ENCODE results near the gene ATP6V1G2. TPM values are rescaled to one million over a fixed set of nuclear protein-coding genes. Genes with fewer than 3 reads are reported as not detected.

Gene ATP6V1G2
- polyA plus RNA-seq, 1 donor (not counting 4 experiments of a cell fraction or from before 2014, with no cell fraction given): 1.3 TPM

- Histone ChIP-seq H3K9ac (ENCODE audit: control insufficient read depth, extremely low read depth, insufficient read depth, low read length) (no peak overlapping the region), H3K4me2 (ENCODE audit: control insufficient read depth, extremely low read depth, insufficient read depth, low read depth, low read length) (no peak overlapping the region), H3K79me2 (ENCODE audit: control insufficient read depth, insufficient read depth, low read length) (no peaks in the 10 kb centered on the region), H3K9me3 (ENCODE audit: control insufficient read depth, low read depth, low read length) (no peaks in the 10 kb centered on the region), H3K27ac (ENCODE audit: control insufficient read depth, insufficient read depth, low read length) (no peak overlapping the region), H3K36me3 (ENCODE audit: control insufficient read depth in 2 of 2, extremely low read depth in 1 of 2, insufficient read depth in 2 of 2, low read length in 2 of 2) (no peaks in the 10 kb centered on the region), H3K9me1 (ENCODE audit: control insufficient read depth, extremely low read depth, insufficient read depth, low read length) (no peaks in the 10 kb centered on the region), H3K4me3 (ENCODE audit: control insufficient read depth in 2 of 3, extremely low read depth in 1 of 3, insufficient read depth in 2 of 3, low read depth in 1 of 3, low read length in 3 of 3) (no peak overlapping the region), H2AFZ (ENCODE audit: control insufficient read depth, low read length) (no peak overlapping the region), H3K4me1 (ENCODE audit: control insufficient read depth, extremely low read depth, insufficient read depth, low read length) (peaks cover 19% of the 10 kb centered on the region), H3K27me3 (ENCODE audit: control insufficient read depth, extremely low read depth, insufficient read depth, low read length) (no peaks in the 10 kb centered on the region), H4K20me1 (ENCODE audit: control insufficient read depth, extremely low read depth, insufficient read depth, low read length) (no peaks in the 10 kb centered on the region)
- TF ChIP-seq CTCF (optimal IDR thresholded peaks at IDR 0.05 in 1 of 3, IDR thresholded peaks at IDR 0.05 in 1 of 3, conservative IDR thresholded peaks at IDR 0.05 in 1 of 3; ENCODE audit: extremely low read depth in 1 of 3, insufficient read depth in 2 of 3, low read length in 3 of 3) (no peak), EZH2 (IDR thresholded peaks at IDR 0.05; ENCODE audit: low read length) (no peak)
- dilution Hi-C loops (cut with MboI; ENCODE audit: extremely low pct_ligation_motif_present, low sequenced_read_pairs): no loop called here
- FAIRE-seq: no peak
- DNase-seq (ENCODE audit: low read depth, low spot score): no peak
These were observed 28.0 kb upstream of the ATP6V1G2 start for GRCh38 chr6:31574106-31575061.

GRCh38 chr6:31573239-31574105, 27.1 kb upstream of the ATP6V1G2 start:
- Histone ChIP-seq H3K9me1 (ENCODE audit: control insufficient read depth, extremely low read depth, insufficient read depth, low read length) (no peaks in the 10 kb centered on the region), H3K36me3 (ENCODE audit: control insufficient read depth in 2 of 2, extremely low read depth in 1 of 2, insufficient read depth in 2 of 2, low read length in 2 of 2) (no peaks in the 10 kb centered on the region), H3K4me2 (ENCODE audit: control insufficient read depth, extremely low read depth, insufficient read depth, low read depth, low read length) (no peak overlapping the region), H3K27ac (ENCODE audit: control insufficient read depth, insufficient read depth, low read length) (no peak overlapping the region), H3K27me3 (ENCODE audit: control insufficient read depth, extremely low read depth, insufficient read depth, low read length) (no peaks in the 10 kb centered on the region), H3K9ac (ENCODE audit: control insufficient read depth, extremely low read depth, insufficient read depth, low read length) (no peak overlapping the region), H3K9me3 (ENCODE audit: control insufficient read depth, low read depth, low read length) (no peaks in the 10 kb centered on the region), H3K4me3 (ENCODE audit: control insufficient read depth in 2 of 3, extremely low read depth in 1 of 3, insufficient read depth in 2 of 3, low read depth in 1 of 3, low read length in 3 of 3) (no peak overlapping the region), H4K20me1 (ENCODE audit: control insufficient read depth, extremely low read depth, insufficient read depth, low read length) (no peaks in the 10 kb centered on the region), H2AFZ (ENCODE audit: control insufficient read depth, low read length) (no peak overlapping the region), H3K79me2 (ENCODE audit: control insufficient read depth, insufficient read depth, low read length) (no peaks in the 10 kb centered on the region), H3K4me1 (ENCODE audit: control insufficient read depth, extremely low read depth, insufficient read depth, low read length) (peaks cover 15% of the 10 kb centered on the region)
- FAIRE-seq: no peak
- dilution Hi-C loops (cut with MboI; ENCODE audit: extremely low pct_ligation_motif_present, low sequenced_read_pairs): no loop called here
- TF ChIP-seq EZH2 (IDR thresholded peaks at IDR 0.05; ENCODE audit: low read length): no peak
- TF ChIP-seq CTCF (optimal IDR thresholded peaks at IDR 0.05 in 1 of 3, IDR thresholded peaks at IDR 0.05 in 1 of 3, conservative IDR thresholded peaks at IDR 0.05 in 1 of 3; ENCODE audit: extremely low read depth in 1 of 3, insufficient read depth in 2 of 3, low read length in 3 of 3): no peak
- no peak for DNase-seq (ENCODE audit: low read depth, low spot score)
